ENCODE results near the gene GIPC2. TPM values are rescaled to one million over a fixed set of nuclear protein-coding genes. Genes with fewer than 3 reads are reported as not detected.

Gene GIPC2
- total and polyA plus RNA-seq, 11 donors = 0.99 to 4.0 (median 2.5) TPM

GRCh38 chr1:78101051-78101450, 55.3 kb downstream of the GIPC2 start:
- no peak overlapping the region for H3K4me3 ChIP-seq
- ATAC-seq (peak in 1 of 4 donors; percentile 17), DNase-seq (no peak)
- H3K27me3 ChIP-seq = no peaks in the 10 kb centered on the region
- WGBS, 4 donors = 73 to 78% (median 77%) methylated on average over 2 of the region's 2 CpGs
- H3K4me1 ChIP-seq = peaks cover 0 to 47% (median 21%) of the 10 kb centered on the region in 12 donors
- no peaks in the 10 kb centered on the region for H3K36me3 ChIP-seq
- TF ChIP-seq CTCF (IDR thresholded peaks at IDR 0.05) = no peak
- no peak for TF ChIP-seq POLR2A (IDR thresholded peaks at IDR 0.05)
- H3K27ac ChIP-seq = peak overlapping the region in 11 of 12 donors; percentile 21 to 83 (median 66)
- intact Hi-C loops (cut with DNase I) = loop anchor here in 3 of 10 donors (5.0 to 10.0 kb wide), 3 partner anchors 54 to 66 kb away; partner anchors contain the start of gene GIPC2 (in 2 of the 3)
- H3K9me3 ChIP-seq = no peaks in the 10 kb centered on the region

GRCh38 chr1:78101514-78101913, 55.7 kb downstream of the GIPC2 start:
- DNase-seq = peak in 4 of 5 donors; percentile 50 to 76 (median 62)

GRCh38 chr1:78102082-78102481, 56.3 kb downstream of the GIPC2 start:
- no peaks in the 10 kb centered on the region for H3K27me3 ChIP-seq
- TF ChIP-seq POLR2A (IDR thresholded peaks at IDR 0.05) = no peak
- TF ChIP-seq CTCF (IDR thresholded peaks at IDR 0.05) = no peak
- DNase-seq = no peak
- H3K4me1 ChIP-seq = peaks cover 0 to 38% (median 21%) of the 10 kb centered on the region in 12 donors
- 65 to 84% (median 79%) methylated on average over 3 of the region's 3 CpGs for WGBS, 4 donors
- ATAC-seq = no peak
- no peak overlapping the region for H3K4me3 ChIP-seq
- H3K9me3 ChIP-seq = no peaks in the 10 kb centered on the region
- H3K36me3 ChIP-seq = no peaks in the 10 kb centered on the region
- intact Hi-C loops (cut with DNase I) = loop anchor here in 3 of 10 donors (5.0 to 10.0 kb wide), 3 partner anchors 55 to 67 kb away; partner anchors contain the start of gene GIPC2 (in 2 of the 3)
- H3K27ac ChIP-seq = peak overlapping the region in 10 of 12 donors; percentile 44 to 83 (median 66)

More at GRCh38 chr1:78101514-78101913, 55.7 kb downstream of the GIPC2 start:
- ATAC-seq = peak; percentile 74 to 94 (median 87)
- no peaks in the 10 kb centered on the region for H3K9me3 ChIP-seq
- intact Hi-C loops (cut with DNase I) = loop anchor here in 3 of 10 donors (5.0 to 10.0 kb wide), 3 partner anchors 54 to 67 kb away; partner anchors contain the start of gene GIPC2 (in 2 of the 3)
- H3K4me3 ChIP-seq = no peak overlapping the region
- H3K27me3 ChIP-seq = no peaks in the 10 kb centered on the region
- peaks cover 0 to 44% (median 21%) of the 10 kb centered on the region in 12 donors for H3K4me1 ChIP-seq
- TF ChIP-seq CTCF (IDR thresholded peaks at IDR 0.05) (no peak), POLR2A (IDR thresholded peaks at IDR 0.05) (no peak)
- no peaks in the 10 kb centered on the region for H3K36me3 ChIP-seq
- H3K27ac ChIP-seq = peak overlapping the region in 11 of 12 donors; percentile 21 to 83 (median 66)
- WGBS, 4 donors = 19 to 28% (median 20%) methylated on average over 2 of the region's 2 CpGs

- TF ChIP-seq POLR2A (IDR thresholded peaks at IDR 0.05) (no peak), CTCF (IDR thresholded peaks at IDR 0.05) (no peak)
- intact Hi-C loops (cut with DNase I) = loop anchor here in 3 of 10 donors (5.0 to 10.0 kb wide), 3 partner anchors 56 to 68 kb away; partner anchors contain the start of gene GIPC2 (in 2 of the 3)
- Histone ChIP-seq H3K36me3 (no peaks in the 10 kb centered on the region), H3K4me3 (no peak overlapping the region), H3K27ac (peak overlapping the region in 8 of 12 donors; percentile 30 to 82 (median 64)), H3K27me3 (no peaks in the 10 kb centered on the region), H3K9me3 (no peaks in the 10 kb centered on the region), H3K4me1 (peaks cover 0 to 34% (median 17%) of the 10 kb centered on the region in 12 donors)
- ATAC-seq = peak in 1 of 4 donors; percentile 31
- DNase-seq = no peak
- WGBS, 4 donors = 80 to 86% (median 84%) methylated on average over 2 of the region's 2 CpGs
Measured at GRCh38 chr1:78102916-78103315, 57.1 kb downstream of the GIPC2 start.

All from heart left ventricle (tissue), 16 donors.